Endothelial cell of umbilical vein (primary cell): ENCODE data around the gene BUD31. TPM values are rescaled to one million over a fixed set of nuclear protein-coding genes. Genes with fewer than 3 reads are reported as not detected.

Experiments used
- BruUV-seq: library from RNA; stranded (reverse); fragments of 400-500 nt; replicated peaks from 2 replicates; lab custom pipeline; 2021; lab: Mats Ljungman, UMichigan
- CTCF ChIA-PET: fragments of 300-600, 350-600 bp; sonication (Branson Sonifier 250); formaldehyde crosslinking; loops from one replicate; lab custom pipeline; 2021; ENCODE audit warnings: antibody characterized with exemption, inconsistent platforms; lab: Charles Lee
- POLR2A ChIA-PET: fragments of 300-600, 350-600 bp; sonication (Branson Sonifier 250); formaldehyde crosslinking; loops from one replicate; lab custom pipeline; 2021; ENCODE audit warnings: antibody characterized with exemption, inconsistent platforms; lab: Charles Lee
- DNase-seq: peaks from one replicate; pipeline ENCODE4 v3.0.0-alpha.2; 2011; ENCODE audit warnings: low read depth, low spot score
- FAIRE-seq: peaks from 2 replicates; lab custom pipeline; 2011; peaks lifted over from hg19 to GRCh38; lab: Jason Lieb, UNC
- H2AFZ ChIP-seq: 2 replicates; pipeline ENCODE4 v1.6.0; 2012; ENCODE audit warnings: low read depth, low read length, control low read depth, inconsistent platforms
- H3K27ac ChIP-seq: 2 replicates; pipeline ENCODE4 v1.5.1; 2011; ENCODE audit warnings: low read depth, mild to moderate bottlenecking, control low read depth, low read length, moderate library complexity; ENCODE audit not compliant: insufficient read depth
- H3K27me3 ChIP-seq, 2 experiments: 2 replicates each; pipeline versions ENCODE4 v1.6.0 to v1.6.1; 2011; ENCODE audit warnings: low read length in 2 of 2, mixed read lengths in 1 of 2; ENCODE audit not compliant: control insufficient read depth in 2 of 2, insufficient read depth in 2 of 2
- H3K36me3 ChIP-seq, 2 experiments: 2 replicates in 1 of 2; 3 replicates in 1 of 2; pipeline ENCODE4 v1.5.1; 2011; ENCODE audit warnings: low read length in 2 of 2, mild to moderate bottlenecking in 1 of 2, moderate library complexity in 1 of 2; ENCODE audit not compliant: control insufficient read depth in 2 of 2, insufficient read depth in 2 of 2; ENCODE audit errors: extremely low read depth in 1 of 2
- H3K4me1 ChIP-seq: 3 replicates; pipeline ENCODE4 v1.5.1; 2011; ENCODE audit warnings: mild to moderate bottlenecking, low read length; ENCODE audit not compliant: control insufficient read depth, insufficient read depth; ENCODE audit errors: extremely low read depth
- H3K4me2 ChIP-seq: 2 replicates; pipeline ENCODE4 v1.6.1; 2011; ENCODE audit warnings: low read length, control low read depth, mixed read lengths; ENCODE audit not compliant: insufficient read depth
- H3K4me3 ChIP-seq, 3 experiments: fragments of 200-600 bp in 1 of 3; sonication (generic), shearing (Covaris generic) in 1 of 3; replicated peaks in 1 of 3; 2 replicates each; pipeline ENCODE4 v1.5.1; 2011 to 2016; ENCODE audit warnings: control low read depth in 3 of 3, low read length in 3 of 3, mild to moderate bottlenecking in 2 of 3, inconsistent platforms in 1 of 3, low read depth in 1 of 3, moderate library complexity in 1 of 3; ENCODE audit not compliant: insufficient read depth in 1 of 3
- H3K79me2 ChIP-seq: 2 replicates; pipeline ENCODE4 v1.6.0; 2012; ENCODE audit warnings: low read length, inconsistent platforms; ENCODE audit not compliant: control insufficient read depth, insufficient read depth
- H3K9ac ChIP-seq: replicated peaks from 2 replicates; pipeline ENCODE3; 2011; ENCODE audit warnings: low read length, control low read depth; ENCODE audit not compliant: insufficient read depth; ENCODE audit errors: extremely low read depth
- H3K9me1 ChIP-seq: replicated peaks from 3 replicates; pipeline ENCODE4 v1.6.0; 2011; ENCODE audit warnings: mild to moderate bottlenecking, low read length; ENCODE audit not compliant: control insufficient read depth, insufficient read depth; ENCODE audit errors: extremely low read depth
- H3K9me3 ChIP-seq: replicated peaks from 2 replicates; pipeline ENCODE4 v1.5.1; 2012; ENCODE audit warnings: low read length, inconsistent platforms; ENCODE audit not compliant: control insufficient read depth, insufficient read depth
- H4K20me1 ChIP-seq: replicated peaks from 2 replicates; pipeline ENCODE3; 2011; ENCODE audit warnings: mild to moderate bottlenecking, low read length; ENCODE audit not compliant: control insufficient read depth, insufficient read depth; ENCODE audit errors: extremely low read depth
- CTCF ChIP-seq, 2 donors: IDR thresholded peaks; 1 replicate in 1 of 2; 2 replicates in 1 of 2; pipeline ENCODE4 v1.5.1; 2011; ENCODE audit warnings: low read length in 2 of 2, mild to moderate bottlenecking in 2 of 2, moderate library complexity in 2 of 2, control low read depth in 1 of 2, inconsistent platforms in 1 of 2, low read depth in 1 of 2; ENCODE audit not compliant: insufficient read depth in 1 of 2; ENCODE audit errors: extremely low read depth in 1 of 2
- EZH2 ChIP-seq: IDR thresholded peaks from 2 replicates; pipeline ENCODE4 v1.6.1; 2012; ENCODE audit warnings: borderline replicate concordance, low read depth, mild to moderate bottlenecking, moderate library complexity, low read length, inconsistent platforms; ENCODE audit not compliant: severe bottlenecking
- FOS ChIP-seq: IDR thresholded peaks from 2 replicates; pipeline ENCODE4 v1.6.1; 2011; ENCODE audit warnings: mild to moderate bottlenecking, low read length, moderate library complexity, borderline replicate concordance; ENCODE audit not compliant: insufficient read depth
- GATA2 ChIP-seq: IDR thresholded peaks from 2 replicates; pipeline ENCODE4 v1.7.0; 2011; ENCODE audit warnings: low read depth, mild to moderate bottlenecking, moderate library complexity, mixed read lengths, low read length; ENCODE audit not compliant: insufficient read length, insufficient read depth
- JUN ChIP-seq: IDR thresholded peaks from 2 replicates; pipeline ENCODE4 v1.6.1; 2011; ENCODE audit warnings: borderline replicate concordance, low read depth; ENCODE audit not compliant: insufficient read length, insufficient read depth
- MAX ChIP-seq: IDR thresholded peaks from 2 replicates; pipeline ENCODE4 v1.6.1; 2011; ENCODE audit not compliant: insufficient read depth, insufficient read length
- MYC ChIP-seq: IDR thresholded peaks from one replicate; pipeline ENCODE4 v1.6.1; 2011; ENCODE audit warnings: mild to moderate bottlenecking, low read depth, low read length
- POLR2A ChIP-seq: IDR thresholded peaks from 2 replicates; pipeline ENCODE4 v1.6.1; 2012; ENCODE audit warnings: low read depth, mild to moderate bottlenecking, control low read depth, low read length
- POLR2AphosphoS5 ChIP-seq: IDR thresholded peaks from 2 replicates; pipeline ENCODE4 v1.6.1; 2012; ENCODE audit warnings: low read depth, mild to moderate bottlenecking, control low read depth, low read length, moderate library complexity; ENCODE audit not compliant: insufficient read depth
- dilution Hi-C: fragments of 300-500 bp; cut with MboI; formaldehyde crosslinking; loops from one replicate; pipeline ENCODE4 v1.15.0; 2019; ENCODE audit warnings: low sequenced_read_pairs; ENCODE audit not compliant: extremely low pct_ligation_motif_present
- intact Hi-C: fragments of 100-400 bp; cut with micrococcal nuclease; formaldehyde crosslinking; loops from one replicate; pipeline ENCODE4 v1.10.0; 2022
- polyA plus RNA-seq, 4 experiments: library from polyadenylated mRNA; depleted of rRNA in 3 of 4; stranded (reverse) in 3 of 4; unstranded in 1 of 4; fragments of >200 nt; gene quantifications; 2 replicates each; pipeline versions ENCODE4 v1.2.1 to v1.2.3, GENCODE V29; 2011 to 2012; ENCODE audit warnings: missing spikeins in 1 of 4
- total RNA-seq: library from RNA; stranded (reverse); gene quantifications from 2 replicates; pipeline ENCODE4 v1.2.3, GENCODE V29; 2021

The BUD31 gene
- total and polyA plus RNA-seq, 2 donors (not counting 3 experiments of a cell fraction or from before 2014, with no cell fraction given) = 67.8 to 122 TPM

- Histone ChIP-seq H3K79me2 (peaks cover 45% of the 10 kb centered on the region), H4K20me1 (no peaks in the 10 kb centered on the region), H3K27me3 (no peaks in the 10 kb centered on the region), H3K27ac (peak overlapping the region; percentile 3), H2AFZ (peak overlapping the region; percentile 98), H3K9ac (peak overlapping the region; percentile 87), H3K9me1 (no peaks in the 10 kb centered on the region), H3K4me3 (peak overlapping the region; percentile 83 to 89 (median 88)), H3K9me3 (no peaks in the 10 kb centered on the region), H3K4me1 (peaks cover 14% of the 10 kb centered on the region), H3K4me2 (peak overlapping the region; percentile 74), H3K36me3 (peaks cover 1 to 10% of the 10 kb centered on the region in 2 experiments)
- ChIA-PET CTCF (interaction anchor here (1.0 kb wide), 2 partner anchors 22 to 142 kb away, joined by 3 to 4 read pairs; no protein-coding TSS in a partner anchor), POLR2A (interaction anchor here (0.6 to 1.3 kb wide), 2 partner anchors 16 to 37 kb away, joined by 3 to 5 read pairs; no protein-coding TSS in a partner anchor)
- no peak for TF ChIP-seq POLR2A
- FAIRE-seq = peak; percentile 62
- no peak for DNase-seq
- BruUV-seq = no TSS peak
- intact Hi-C loops (no loop called here), dilution Hi-C loops (no loop called here)
These were observed 29.3 kb downstream of the BUD31 start for GRCh38 chr7:99437946-99438572.

- peak within 1 kb of the TSS; percentile 98 for H2AFZ ChIP-seq
- peak within 1 kb of the TSS; percentile 87 for H3K9ac ChIP-seq
- POLR2A ChIA-PET = interaction anchor here (0.6 to 1.3 kb wide), 2 partner anchors 15 to 38 kb away, joined by 3 to 5 read pairs; no protein-coding TSS in a partner anchor
- peaks cover 14% of the 10 kb centered on the region for H3K4me1 ChIP-seq
- H3K4me2 ChIP-seq = peak within 1 kb of the TSS; percentile 83
- dilution Hi-C loops = no loop called here
- CTCF ChIA-PET = interaction anchor here (1.0 kb wide), 2 partner anchors 23 to 142 kb away, joined by 3 to 4 read pairs; no protein-coding TSS in a partner anchor
- H3K9me3 ChIP-seq = no peaks in the 10 kb centered on the region
- peaks cover 3 to 5% of the 10 kb centered on the region in 2 experiments for H3K36me3 ChIP-seq
- no peaks in the 10 kb centered on the region for H3K27me3 ChIP-seq
- intact Hi-C loops = loop anchor here (1.0 kb wide), 1 partner anchor 27 kb away; the partner anchor contains the start of gene ATP5MF
- no peaks in the 10 kb centered on the region for H4K20me1 ChIP-seq
- no TSS peak for BruUV-seq
- H3K4me3 ChIP-seq = peak within 1 kb of the TSS; percentile 83 to 89 (median 88)
- FAIRE-seq (peak; percentile 99), DNase-seq (peak; percentile 95)
- no peaks in the 10 kb centered on the region for H3K9me1 ChIP-seq
- no peak for TF ChIP-seq EZH2
- peak; percentile 14 for TF ChIP-seq MYC
- TF ChIP-seq JUN = no peak
- TF ChIP-seq FOS = no peak
- TF ChIP-seq MAX = peak; percentile 37
- no peak for TF ChIP-seq GATA2
- TF ChIP-seq POLR2AphosphoS5 = peak; percentile 87
- TF ChIP-seq CTCF (IDR thresholded peaks at IDR 0.05; ENCODE audit: extremely low read depth in 1 of 2, insufficient read depth in 1 of 2, low read depth in 1 of 2, low read length in 2 of 2) = no peak
- TF ChIP-seq POLR2A = peak; percentile 71
- H3K79me2 ChIP-seq = peaks cover 46% of the 10 kb centered on the region
- H3K27ac ChIP-seq = peak within 1 kb of the TSS; percentile 9
These were observed 30.1 kb downstream of the BUD31 start, which contains the start of the genes CPSF4 and PTCD1 for GRCh38 chr7:99438573-99439480. Gene CPSF4, plus strand, starts transcription at chr7:99438943. Its CDS starts 140 bp downstream, at chr7:99439083. Gene PTCD1, minus strand, starts transcription at chr7:99438798. Its CDS starts 3,556 bp downstream, at chr7:99435242.
